Measurements from ENCODE around the gene EMID1.

GRCh38 chr22:29251981-29252911 lies 46.5 kb downstream of the EMID1 start:
- TF ChIP-seq EZH2 (IDR thresholded peaks at IDR 0.05; ENCODE audit: borderline replicate concordance, low read length), result no peak
- TF ChIP-seq CTCF (conservative IDR thresholded peaks at IDR 0.05 in 1 of 2, IDR thresholded peaks at IDR 0.05 in 1 of 2; ENCODE audit: extremely low read depth in 1 of 2, insufficient read depth in 1 of 2, low read depth in 1 of 2, low read length in 2 of 2), result no peak
